Naive thymus-derived CD8-positive, alpha-beta T cell (primary cell): Measurements from ENCODE around the gene LYSMD4. TPM values are rescaled to one million over a fixed set of nuclear protein-coding genes. Genes with fewer than 3 reads are reported as not detected.
A peak's percentile ranks its signal among the peaks of the same experiment; 100 is the strongest.

Experiments
- ATAC-seq, 2 donors: fragments of 150-1000 bp; cut with Tn5 transposase in 1 of 2; sonication (Bioruptor Pico), chemical (Tn5 transposase) in 1 of 2; 1 replicate in 1 of 2; 2 replicates in 1 of 2; pipeline ENCODE4 v1.10.0; 2021; ENCODE audit warnings: mild to moderate bottlenecking in 2 of 2, moderate library complexity in 2 of 2
- POLR2A ChIA-PET: fragments of 350-600 bp; sonication (Branson Sonifier 250); formaldehyde crosslinking; loops from one replicate; lab custom pipeline; 2021; ENCODE audit warnings: antibody characterized with exemption; lab: Charles Lee
- DNase-seq, 10 donors: peaks; one replicate each; pipeline versions ENCODE4 v3.0.0 to v3.0.0-alpha.2; 2020 to 2022
- H3K27ac Mint-ChIP-seq, 10 donors: one replicate each; pipeline ENCODE4 v1.8.0; 2020 to 2022; ENCODE audit warnings: mild to moderate bottlenecking in 10 of 10, mixed read lengths in 10 of 10, moderate library complexity in 4 of 10, inconsistent platforms in 1 of 10
- H3K27me3 Mint-ChIP-seq, 5 donors: one replicate each; pipeline ENCODE4 v1.8.0; 2021 to 2022; ENCODE audit warnings: mixed read lengths in 5 of 5
- H3K36me3 Mint-ChIP-seq, 3 donors: one replicate each; pipeline ENCODE4 v1.8.0; 2020 to 2022; ENCODE audit warnings: mixed read lengths in 3 of 3, mild to moderate bottlenecking in 2 of 3, inconsistent platforms in 1 of 3
- H3K4me1 Mint-ChIP-seq, 4 donors: one replicate each; pipeline ENCODE4 v1.8.0; 2021 to 2022; ENCODE audit warnings: mixed read lengths in 4 of 4
- H3K4me3 Mint-ChIP-seq, 10 donors: one replicate each; pipeline ENCODE4 v1.8.0; 2020 to 2022; ENCODE audit warnings: mild to moderate bottlenecking in 10 of 10, mixed read lengths in 10 of 10, moderate library complexity in 6 of 10, inconsistent platforms in 1 of 10
- H3K9me3 Mint-ChIP-seq, 9 donors: one replicate each; pipeline ENCODE4 v1.8.0; 2020 to 2022; ENCODE audit warnings: mixed read lengths in 9 of 9, mild to moderate bottlenecking in 3 of 9, inconsistent platforms in 1 of 9, moderate library complexity in 1 of 9
- polyA plus RNA-seq, 3 donors: library from polyadenylated mRNA; unstranded; fragments of 300-500 nt; fragmentation: Illumina TruSeq; gene quantifications; one replicate each; pipeline ENCODE4 v1.2.3, GENCODE V29; 2021
- total RNA-seq, 8 experiments: library from RNA in 2 of 8; stranded (reverse) in 2 of 8; gene quantifications; one replicate each; pipeline ENCODE4 v1.2.3 and lab custom pipeline; 2021 to 2026

Gene LYSMD4
- total and polyA plus RNA-seq, 5 experiments from 2014 or later = 2.4 to 17.4 (median 5.2) TPM

GRCh38 chr15:99712415-99712814 is 20.8 kb downstream of the LYSMD4 start:
- no peaks in the 10 kb centered on the region for H3K9me3 Mint-ChIP-seq
- H3K36me3 Mint-ChIP-seq = peaks cover 0 to 55% (median 5%) of the 10 kb centered on the region in 3 donors
- peak overlapping the region in 5 of 10 donors; percentile 2 to 77 (median 26) for H3K27ac Mint-ChIP-seq
- POLR2A ChIA-PET = no interaction called here
- DNase-seq (no peak), ATAC-seq (peak in 1 of 2 donors; percentile 35)
- H3K4me1 Mint-ChIP-seq = peaks cover 17 to 46% (median 29%) of the 10 kb centered on the region in 4 donors
- peak overlapping the region in 2 of 10 donors; percentile 20 to 22 for H3K4me3 Mint-ChIP-seq
- H3K27me3 Mint-ChIP-seq = no peaks in the 10 kb centered on the region

GRCh38 chr15:99711625-99712024 is 21.6 kb downstream of the LYSMD4 start:
- Mint-ChIP-seq H3K27ac (peak overlapping the region in 3 of 10 donors; percentile 11 to 28 (median 25)), H3K4me3 (no peak overlapping the region), H3K4me1 (peaks cover 21 to 54% (median 36%) of the 10 kb centered on the region in 4 donors), H3K27me3 (no peaks in the 10 kb centered on the region), H3K36me3 (peaks cover 0 to 53% (median 5%) of the 10 kb centered on the region in 3 donors), H3K9me3 (no peaks in the 10 kb centered on the region)
- POLR2A ChIA-PET = no interaction called here
- DNase-seq (no peak), ATAC-seq (no peak)

- Mint-ChIP-seq H3K36me3 (peaks cover 0 to 38% (median 2%) of the 10 kb centered on the region in 3 donors), H3K4me3 (no peak overlapping the region), H3K27me3 (no peaks in the 10 kb centered on the region), H3K9me3 (no peaks in the 10 kb centered on the region), H3K4me1 (peaks cover 25 to 66% (median 47%) of the 10 kb centered on the region in 4 donors), H3K27ac (peak overlapping the region in 7 of 10 donors; percentile 15 to 87 (median 38))
- POLR2A ChIA-PET = no interaction called here
- DNase-seq = no peak
- no peak for ATAC-seq
Observed at GRCh38 chr15:99709243-99709986, 23.8 kb downstream of the LYSMD4 start.

DNA sequence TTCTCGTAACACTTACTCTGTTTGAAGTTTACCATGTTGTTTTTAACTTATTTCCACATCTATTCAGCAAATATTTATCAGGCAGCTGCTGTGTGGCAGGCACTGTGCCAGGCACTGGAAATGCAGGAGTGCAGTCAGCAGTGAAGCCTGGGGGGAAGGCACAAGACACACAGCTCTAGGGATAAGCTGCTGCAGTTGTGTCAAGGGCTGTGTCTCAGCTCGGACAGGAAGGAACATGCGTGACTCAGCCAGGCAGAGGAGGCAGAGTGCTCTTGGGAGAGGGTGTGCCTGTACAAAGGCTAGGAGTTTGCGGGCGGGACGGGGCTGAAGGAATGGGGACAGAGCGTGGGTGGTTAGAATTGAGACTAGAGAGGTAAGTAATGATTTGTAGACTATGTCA is 24.7 kb downstream of the LYSMD4 start:
- no peak for ATAC-seq
- peaks cover 0 to 36% (median 2%) of the 10 kb centered on the region in 3 donors for H3K36me3 Mint-ChIP-seq
- H3K4me3 Mint-ChIP-seq = peak overlapping the region in 7 of 10 donors; percentile 0 to 78 (median 27)
- DNase-seq = no peak
- H3K4me1 Mint-ChIP-seq = peaks cover 25 to 73% (median 52%) of the 10 kb centered on the region in 4 donors
- no peaks in the 10 kb centered on the region for H3K27me3 Mint-ChIP-seq
- H3K27ac Mint-ChIP-seq = peak overlapping the region in 8 of 10 donors; percentile 4 to 87 (median 56)
- H3K9me3 Mint-ChIP-seq = no peaks in the 10 kb centered on the region
- POLR2A ChIA-PET = interaction anchor here (2.6 kb wide), 1 partner anchor 25 kb away, joined by 16 read pairs; the partner anchor contains the start of gene LYSMD4

- Mint-ChIP-seq H3K4me3 (peak overlapping the region; percentile 67 to 85 (median 80)), H3K4me1 (peaks cover 27 to 73% (median 59%) of the 10 kb centered on the region in 4 donors), H3K36me3 (peaks cover 0 to 30% (median 2%) of the 10 kb centered on the region in 3 donors), H3K9me3 (no peaks in the 10 kb centered on the region), H3K27me3 (no peaks in the 10 kb centered on the region), H3K27ac (peak overlapping the region; percentile 58 to 94 (median 88))
- DNase-seq (peak in 4 of 10 donors; percentile 15 to 43 (median 26)), ATAC-seq (peak; percentile 39 to 53)
- POLR2A ChIA-PET = interaction anchor here (0.7 to 2.6 kb wide), 5 partner anchors 8 to 359 kb away, joined by 3 to 16 read pairs (median 3); partner anchors contain the start of gene LYSMD4
Observed at GRCh38 chr15:99707473-99708270, 25.6 kb downstream of the LYSMD4 start.

DNA sequence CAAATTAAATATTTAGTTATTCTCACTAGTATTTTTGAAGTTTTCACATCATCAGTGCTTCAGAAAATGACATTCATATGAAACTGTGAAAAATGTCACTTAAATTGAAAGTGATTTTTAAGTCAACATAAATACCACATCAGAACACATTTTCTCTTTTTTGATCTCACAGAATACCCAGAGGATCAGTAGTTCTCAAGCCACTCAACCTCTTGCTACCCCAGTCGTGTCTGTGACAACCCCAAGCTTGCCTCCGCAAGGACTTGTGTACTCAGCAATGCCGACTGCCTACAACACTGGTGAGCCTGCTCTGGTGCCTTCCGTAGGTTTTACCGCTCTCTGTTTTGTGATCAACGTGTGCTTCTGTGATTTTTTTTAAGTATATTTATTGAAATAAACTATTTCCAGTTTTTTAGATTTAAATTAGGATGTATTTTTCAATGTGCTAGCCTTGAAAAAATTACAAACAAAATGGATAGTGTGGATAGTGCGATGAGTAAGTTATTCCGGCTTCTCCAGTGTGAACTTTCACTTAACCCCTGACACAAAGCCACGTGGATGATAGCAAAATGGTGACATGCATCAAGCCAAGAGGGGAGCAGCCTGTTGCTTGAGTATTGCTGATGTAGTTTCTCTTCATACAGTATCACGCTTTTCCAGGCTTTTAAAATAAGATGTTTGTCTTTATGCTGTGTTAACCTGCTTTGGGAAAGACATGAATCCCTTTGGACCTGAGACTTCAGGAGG is 26.5 kb downstream of the LYSMD4 start:
- peaks cover 24 to 65% (median 54%) of the 10 kb centered on the region in 4 donors for H3K4me1 Mint-ChIP-seq
- H3K36me3 Mint-ChIP-seq = peaks cover 0 to 21% (median 2%) of the 10 kb centered on the region in 3 donors
- peak overlapping the region; percentile 58 to 94 (median 88) for H3K27ac Mint-ChIP-seq
- POLR2A ChIA-PET = interaction anchor here (1.1 to 2.6 kb wide), 4 partner anchors 9 to 284 kb away, joined by 3 to 16 read pairs (median 3); partner anchors contain the start of gene LYSMD4
- no peaks in the 10 kb centered on the region for H3K9me3 Mint-ChIP-seq
- H3K4me3 Mint-ChIP-seq = peak overlapping the region; percentile 67 to 85 (median 80)
- peak; percentile 75 to 81 for ATAC-seq
- DNase-seq = peak in 7 of 10 donors; percentile 26 to 63 (median 41)
- H3K27me3 Mint-ChIP-seq = no peaks in the 10 kb centered on the region

DNA sequence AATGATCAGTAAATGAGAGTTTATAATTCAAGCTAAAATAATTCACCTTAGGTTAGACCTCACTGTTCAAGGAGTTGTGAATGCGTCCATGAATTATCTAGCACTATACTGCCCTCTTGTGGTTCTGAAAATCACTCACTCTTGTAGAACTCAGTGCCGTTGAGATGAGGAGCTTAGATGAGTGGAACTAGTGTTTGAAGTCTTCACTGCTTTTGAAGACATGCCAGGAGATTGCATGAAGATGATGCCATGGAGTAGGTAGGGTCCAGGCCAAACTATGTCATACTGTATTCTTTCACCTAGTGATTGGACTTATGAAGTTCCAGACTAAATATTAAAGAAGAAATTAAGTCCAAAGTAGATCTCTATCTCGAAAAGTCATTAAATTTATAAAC is 28.8 kb downstream of the LYSMD4 start:
- H3K4me1 Mint-ChIP-seq = peaks cover 22 to 57% (median 49%) of the 10 kb centered on the region in 4 donors
- H3K4me3 Mint-ChIP-seq = no peak overlapping the region

GRCh38 chr15:99703603-99704443 is 29.4 kb downstream of the LYSMD4 start:
- ATAC-seq (peak in 1 of 2 donors; percentile 31), DNase-seq (peak in 3 of 10 donors; percentile 20 to 24 (median 22))
- POLR2A ChIA-PET = interaction anchor here (0.6 to 1.5 kb wide), 6 partner anchors 29 to 362 kb away, joined by 3 to 10 read pairs (median 4); partner anchors contain the start of genes LYSMD4 and MEF2A
- H3K4me1 Mint-ChIP-seq = peaks cover 17 to 51% (median 43%) of the 10 kb centered on the region in 4 donors
- H3K4me3 Mint-ChIP-seq = no peak overlapping the region
- no peaks in the 10 kb centered on the region for H3K27me3 Mint-ChIP-seq
- H3K36me3 Mint-ChIP-seq = peaks cover 0 to 5% (median 0%) of the 10 kb centered on the region in 3 donors
- H3K27ac Mint-ChIP-seq = peak overlapping the region in 6 of 10 donors; percentile 3 to 75 (median 36)
- no peaks in the 10 kb centered on the region for H3K9me3 Mint-ChIP-seq

More for the DNA sequence above, 28.8 kb downstream of the LYSMD4 start:
- ATAC-seq (peak; percentile 77), DNase-seq (peak in 9 of 10 donors; percentile 17 to 79 (median 65))
- Mint-ChIP-seq H3K36me3 (peaks cover 0 to 10% (median 0%) of the 10 kb centered on the region in 3 donors), H3K27me3 (no peaks in the 10 kb centered on the region), H3K27ac (peak overlapping the region in 2 of 10 donors; percentile 26 to 30), H3K9me3 (no peaks in the 10 kb centered on the region)
- POLR2A ChIA-PET = interaction anchor here (0.6 to 1.5 kb wide), 6 partner anchors 29 to 363 kb away, joined by 3 to 10 read pairs (median 4); partner anchors contain the start of genes LYSMD4 and MEF2A

DNA sequence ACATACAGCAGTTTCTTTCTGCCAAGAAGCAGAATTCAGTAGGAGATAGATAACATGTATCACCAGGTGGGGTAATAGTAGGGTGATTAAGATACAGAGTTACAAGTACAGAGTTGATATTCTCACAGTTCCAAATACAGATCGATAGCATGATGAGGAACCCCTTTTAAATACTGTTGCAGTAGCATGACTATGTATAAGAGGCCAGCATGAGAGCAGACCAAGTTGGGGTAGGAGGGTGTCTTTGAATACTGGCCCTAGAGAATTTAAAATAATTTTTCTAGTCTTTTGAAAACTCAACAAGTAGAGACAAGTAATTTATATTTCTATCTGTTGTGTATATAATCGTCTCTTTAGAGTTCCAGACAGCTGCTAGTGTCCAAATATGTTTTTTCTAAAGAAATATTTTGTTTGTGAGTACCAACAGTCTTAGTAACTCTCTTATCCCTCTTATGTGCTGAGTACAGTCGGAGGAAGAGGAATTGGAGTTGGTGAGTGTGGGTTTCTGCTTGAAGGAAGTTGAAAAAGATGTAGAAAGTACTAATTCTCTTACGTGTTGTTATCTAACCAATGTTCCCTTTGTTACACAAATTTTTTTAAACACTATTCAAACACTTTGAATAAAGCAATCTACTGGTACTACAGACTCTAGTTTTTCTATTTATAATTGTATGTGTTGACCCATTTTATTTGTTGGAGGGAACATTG is 30.2 kb downstream of the LYSMD4 start:
- POLR2A ChIA-PET = interaction anchor here (1.3 kb wide), 1 partner anchor 361 kb away, joined by 3 read pairs; no protein-coding TSS in a partner anchor
- peak overlapping the region; percentile 12 to 77 (median 56) for H3K27ac Mint-ChIP-seq
- DNase-seq (no peak), ATAC-seq (no peak)
- H3K4me1 Mint-ChIP-seq = peaks cover 12 to 44% (median 36%) of the 10 kb centered on the region in 4 donors
- H3K4me3 Mint-ChIP-seq = no peak overlapping the region
- no peaks in the 10 kb centered on the region for H3K9me3 Mint-ChIP-seq
- no peaks in the 10 kb centered on the region for H3K27me3 Mint-ChIP-seq
- peaks cover 0 to 3% (median 0%) of the 10 kb centered on the region in 3 donors for H3K36me3 Mint-ChIP-seq

GRCh38 chr15:99696096-99696495 is 37.1 kb downstream of the LYSMD4 start:
- no peaks in the 10 kb centered on the region for H3K27me3 Mint-ChIP-seq
- POLR2A ChIA-PET = no interaction called here
- ATAC-seq (no peak), DNase-seq (no peak)
- H3K4me3 Mint-ChIP-seq = no peak overlapping the region
- H3K4me1 Mint-ChIP-seq = no peaks in the 10 kb centered on the region
- H3K9me3 Mint-ChIP-seq = no peaks in the 10 kb centered on the region
- H3K36me3 Mint-ChIP-seq = peaks cover 0 to 54% (median 20%) of the 10 kb centered on the region in 3 donors
- H3K27ac Mint-ChIP-seq = no peak overlapping the region
